Ishikawa (cell line): Measurements from ENCODE around the gene TMEM266.

Experiments used
- CEBPB ChIP-seq: IDR thresholded peaks from 2 replicates; pipeline ENCODE4 v1.6.1; 2012
- CREB1 ChIP-seq: IDR thresholded peaks from 2 replicates; pipeline ENCODE4 v1.6.1; 2012; ENCODE audit warnings: low read depth
- EGR1 ChIP-seq: IDR thresholded peaks from 2 replicates; pipeline ENCODE4 v1.6.1; 2012
- EP300 ChIP-seq: IDR thresholded peaks from 2 replicates; pipeline ENCODE4 v1.6.1; 2012; ENCODE audit warnings: borderline replicate concordance
- FOXM1 ChIP-seq: IDR thresholded peaks from 2 replicates; pipeline ENCODE4 v1.6.1; 2012; ENCODE audit warnings: low read depth, borderline replicate concordance
- NFIC ChIP-seq: IDR thresholded peaks from 2 replicates; pipeline ENCODE4 v1.6.1; 2012
- RAD21 ChIP-seq: IDR thresholded peaks from 2 replicates; pipeline ENCODE4 v1.6.1; 2012; ENCODE audit warnings: low read depth
- TAF1 ChIP-seq: IDR thresholded peaks from 2 replicates; pipeline ENCODE4 v1.6.1; 2012; ENCODE audit warnings: low read depth, mild to moderate bottlenecking
- TCF12 ChIP-seq: IDR thresholded peaks from 2 replicates; pipeline ENCODE4 v1.6.1; 2012; ENCODE audit warnings: low read depth
- TEAD4 ChIP-seq: IDR thresholded peaks from 2 replicates; pipeline ENCODE4 v1.6.1; 2012
- YY1 ChIP-seq: IDR thresholded peaks from 2 replicates; pipeline ENCODE4 v1.6.1; 2012; ENCODE audit warnings: low read depth
- ZBTB7A ChIP-seq: IDR thresholded peaks from 2 replicates; pipeline ENCODE4 v1.6.1; 2012; ENCODE audit warnings: low read depth
- TF ChIP-seq, protein P1 (sequence below): IDR thresholded peaks from 2 replicates; pipeline ENCODE4 v1.6.1; 2012; ENCODE audit warnings: low read depth, mild to moderate bottlenecking
- TF ChIP-seq, protein P2 (sequence below): IDR thresholded peaks from 2 replicates; pipeline ENCODE4 v1.6.1; 2012
- TF ChIP-seq, protein P3 (sequence below): IDR thresholded peaks from 2 replicates; pipeline ENCODE4 v1.6.1; 2012

TMEM266 gene

DNA sequence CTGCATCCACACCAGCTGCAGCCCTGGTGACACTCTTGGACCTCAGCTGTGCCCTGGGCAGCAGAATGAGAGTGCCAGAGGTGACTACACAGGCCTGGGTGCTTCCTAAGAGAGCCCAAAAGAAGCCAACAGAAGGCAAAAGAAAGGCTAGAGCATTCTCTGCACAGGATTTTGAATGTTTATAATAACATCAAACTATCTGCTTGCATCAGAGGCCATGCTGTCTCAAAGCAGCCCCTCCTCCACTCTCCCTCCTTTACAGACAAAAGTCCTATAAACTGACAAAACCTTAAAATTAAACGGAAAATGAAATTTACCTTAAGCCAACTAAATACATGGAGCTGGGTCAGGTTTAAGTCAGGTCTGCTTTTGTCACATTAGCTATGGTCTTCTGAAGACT lies 155.8 kb downstream of the TMEM266 start:
- TF ChIP-seq, protein P1, sequence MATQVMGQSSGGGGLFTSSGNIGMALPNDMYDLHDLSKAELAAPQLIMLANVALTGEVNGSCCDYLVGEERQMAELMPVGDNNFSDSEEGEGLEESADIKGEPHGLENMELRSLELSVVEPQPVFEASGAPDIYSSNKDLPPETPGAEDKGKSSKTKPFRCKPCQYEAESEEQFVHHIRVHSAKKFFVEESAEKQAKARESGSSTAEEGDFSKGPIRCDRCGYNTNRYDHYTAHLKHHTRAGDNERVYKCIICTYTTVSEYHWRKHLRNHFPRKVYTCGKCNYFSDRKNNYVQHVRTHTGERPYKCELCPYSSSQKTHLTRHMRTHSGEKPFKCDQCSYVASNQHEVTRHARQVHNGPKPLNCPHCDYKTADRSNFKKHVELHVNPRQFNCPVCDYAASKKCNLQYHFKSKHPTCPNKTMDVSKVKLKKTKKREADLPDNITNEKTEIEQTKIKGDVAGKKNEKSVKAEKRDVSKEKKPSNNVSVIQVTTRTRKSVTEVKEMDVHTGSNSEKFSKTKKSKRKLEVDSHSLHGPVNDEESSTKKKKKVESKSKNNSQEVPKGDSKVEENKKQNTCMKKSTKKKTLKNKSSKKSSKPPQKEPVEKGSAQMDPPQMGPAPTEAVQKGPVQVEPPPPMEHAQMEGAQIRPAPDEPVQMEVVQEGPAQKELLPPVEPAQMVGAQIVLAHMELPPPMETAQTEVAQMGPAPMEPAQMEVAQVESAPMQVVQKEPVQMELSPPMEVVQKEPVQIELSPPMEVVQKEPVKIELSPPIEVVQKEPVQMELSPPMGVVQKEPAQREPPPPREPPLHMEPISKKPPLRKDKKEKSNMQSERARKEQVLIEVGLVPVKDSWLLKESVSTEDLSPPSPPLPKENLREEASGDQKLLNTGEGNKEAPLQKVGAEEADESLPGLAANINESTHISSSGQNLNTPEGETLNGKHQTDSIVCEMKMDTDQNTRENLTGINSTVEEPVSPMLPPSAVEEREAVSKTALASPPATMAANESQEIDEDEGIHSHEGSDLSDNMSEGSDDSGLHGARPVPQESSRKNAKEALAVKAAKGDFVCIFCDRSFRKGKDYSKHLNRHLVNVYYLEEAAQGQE, result no peak
- no peak for TF ChIP-seq CREB1
- no peak for TF ChIP-seq RAD21
- no peak for TF ChIP-seq ZBTB7A
- no peak for TF ChIP-seq EGR1
- no peak for TF ChIP-seq YY1
- no peak for TF ChIP-seq TAF1
- no peak for TF ChIP-seq EP300
- TF ChIP-seq NFIC, result no peak
- TF ChIP-seq, protein P2, sequence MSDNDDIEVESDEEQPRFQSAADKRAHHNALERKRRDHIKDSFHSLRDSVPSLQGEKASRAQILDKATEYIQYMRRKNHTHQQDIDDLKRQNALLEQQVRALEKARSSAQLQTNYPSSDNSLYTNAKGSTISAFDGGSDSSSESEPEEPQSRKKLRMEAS, result no peak
- no peak for TF ChIP-seq FOXM1
- TF ChIP-seq, protein P3, sequence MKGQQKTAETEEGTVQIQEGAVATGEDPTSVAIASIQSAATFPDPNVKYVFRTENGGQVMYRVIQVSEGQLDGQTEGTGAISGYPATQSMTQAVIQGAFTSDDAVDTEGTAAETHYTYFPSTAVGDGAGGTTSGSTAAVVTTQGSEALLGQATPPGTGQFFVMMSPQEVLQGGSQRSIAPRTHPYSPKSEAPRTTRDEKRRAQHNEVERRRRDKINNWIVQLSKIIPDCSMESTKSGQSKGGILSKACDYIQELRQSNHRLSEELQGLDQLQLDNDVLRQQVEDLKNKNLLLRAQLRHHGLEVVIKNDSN, result no peak
- TF ChIP-seq CEBPB, result no peak
- TF ChIP-seq TCF12, result no peak

DNA sequence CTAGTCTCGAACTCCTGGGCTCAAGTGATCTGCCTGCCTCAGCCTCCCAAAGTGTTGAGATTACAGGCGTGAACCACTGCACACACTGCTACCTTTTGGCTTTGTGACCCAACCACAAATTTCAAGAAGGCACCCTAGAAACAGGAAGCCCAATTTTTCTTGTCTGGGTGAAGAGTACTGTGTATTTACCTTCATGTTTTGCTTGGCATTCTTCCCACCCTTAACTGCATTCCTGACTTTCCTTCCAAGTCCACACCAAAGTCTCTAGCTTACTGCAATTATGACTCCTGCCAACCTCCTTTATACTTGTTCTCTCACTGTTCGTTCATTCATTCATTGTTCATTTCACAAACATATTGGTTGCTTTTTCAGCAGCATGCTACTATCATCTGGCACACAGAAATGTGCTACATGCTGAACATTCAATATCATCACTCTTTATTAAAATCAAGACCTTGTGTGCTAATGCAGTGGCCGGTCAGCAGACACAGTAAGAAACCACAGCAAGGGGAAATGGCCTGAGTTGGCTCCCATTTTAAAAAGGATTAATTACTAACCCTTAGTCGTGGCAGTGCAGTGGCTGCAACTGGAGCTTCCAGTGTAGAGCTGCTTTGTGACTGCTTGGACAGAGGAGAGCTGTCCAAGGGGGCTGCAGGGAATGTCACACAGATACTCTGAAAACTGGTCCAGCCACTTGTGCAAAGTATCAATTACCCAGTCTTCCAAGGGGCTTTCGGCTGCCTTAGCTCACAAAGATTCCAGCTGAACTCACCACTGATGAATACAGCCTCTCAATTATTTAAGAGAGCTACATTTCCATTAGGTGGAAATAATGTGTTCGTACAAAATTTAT lies 157.5 kb downstream of the TMEM266 start:
- TF ChIP-seq CEBPB (0 out of 2 replicates have a peak, but pooled peaks have one; percentile 1), TCF12 (peak; percentile 69; the same call in 1 of the 2 replicates), NFIC (peak; percentile 96), RAD21 (no peak), YY1 (0 out of 2 replicates have a peak, but pooled peaks have one; percentile 19), ZBTB7A (no peak), EP300 (peak; percentile 57; the same call in 1 of the 2 replicates), TEAD4 (peak; percentile 83)
- TF ChIP-seq, protein P2, result no peak
- TF ChIP-seq, protein P3, result no peak

DNA sequence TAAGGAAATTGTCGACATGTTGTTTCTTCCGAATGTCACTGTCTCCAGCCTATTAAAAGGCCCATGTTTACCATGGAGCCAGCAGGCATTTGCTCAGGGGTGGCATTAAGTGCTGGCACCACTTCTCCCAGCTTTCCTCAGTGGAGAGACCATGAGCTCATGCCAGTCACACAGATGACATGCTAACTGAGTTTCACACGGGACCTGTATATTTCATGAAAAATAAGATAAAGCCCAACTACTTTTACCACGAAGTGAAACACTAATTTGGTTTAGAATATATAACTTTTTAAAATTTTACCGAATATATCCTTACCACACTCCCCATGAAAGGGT lies 158.1 kb downstream of the TMEM266 start:
- TF ChIP-seq YY1, result no peak
- TF ChIP-seq CEBPB, result no peak
- TF ChIP-seq TAF1, result no peak
- no peak for TF ChIP-seq FOXM1
- TF ChIP-seq, protein P2, result no peak
- TF ChIP-seq, protein P3, result no peak
- TF ChIP-seq CREB1, result no peak
- no peak for TF ChIP-seq TEAD4
- TF ChIP-seq, protein P1, result no peak

DNA sequence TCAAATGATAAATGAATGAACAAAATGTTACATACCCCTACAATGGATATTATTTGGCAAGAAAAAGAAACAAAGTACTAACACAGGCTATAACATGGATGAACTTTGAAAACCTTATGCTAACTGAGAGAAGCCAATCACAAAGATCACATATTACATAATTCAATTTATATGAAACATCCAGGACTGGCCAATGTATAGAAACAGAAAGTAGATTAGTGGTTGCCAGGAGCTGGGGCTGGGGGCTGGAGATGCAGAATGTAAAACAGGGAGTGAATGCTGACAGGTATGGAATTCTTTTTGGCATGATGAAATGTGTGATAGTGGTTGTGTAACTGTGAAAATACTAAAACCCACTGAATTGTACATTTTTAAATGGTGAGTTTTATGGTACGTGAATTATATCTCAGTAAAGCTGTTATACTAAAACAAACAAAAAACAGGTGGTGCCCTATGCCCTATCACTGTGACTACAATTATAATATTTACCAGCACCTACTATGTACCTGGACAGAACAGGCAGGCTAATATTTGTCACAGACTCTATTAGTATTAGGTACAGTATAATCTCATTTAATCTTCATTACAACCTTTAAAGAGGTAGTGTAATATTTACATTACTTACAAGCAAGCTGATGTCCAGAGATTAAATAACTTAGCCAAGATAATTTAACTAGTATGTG lies 161.4 kb downstream of the TMEM266 start:
- TF ChIP-seq TEAD4, result no peak

DNA sequence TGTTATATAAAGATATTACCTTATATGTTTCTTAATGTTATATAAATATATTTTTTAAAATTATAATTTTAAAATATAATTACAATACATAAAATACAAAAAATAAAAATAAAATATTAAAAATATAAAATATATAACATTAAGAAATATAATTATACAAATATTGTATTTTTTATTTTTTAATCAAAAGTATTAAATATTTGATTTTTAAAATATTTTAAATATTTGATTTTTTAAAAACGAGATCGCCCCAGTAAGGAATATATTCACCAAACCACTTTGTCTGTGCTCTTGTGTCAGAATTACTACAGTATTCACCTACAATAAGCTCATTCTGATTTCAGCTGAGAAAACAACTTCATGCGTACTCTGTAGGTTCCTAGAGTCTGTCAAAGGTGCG lies 162.4 kb downstream of the TMEM266 start:
- no peak for TF ChIP-seq NFIC
- no peak for TF ChIP-seq EP300
- TF ChIP-seq, protein P3, result no peak
- no peak for TF ChIP-seq CREB1
- no peak for TF ChIP-seq FOXM1
- TF ChIP-seq TAF1, result no peak
